ENCODE results near the gene TIPARP. TPM values are rescaled to one million over a fixed set of nuclear protein-coding genes. Genes with fewer than 3 reads are reported as not detected.
"Not testable (repeated sequence)": the region's sequence is repeated elsewhere in the genome, so short reads cannot be mapped to it uniquely, and the experiment has no call there.

TIPARP gene
- total RNA-seq, 1 donor from 2014 or later: 25.7 TPM

- intact Hi-C loops (cut with DNase I): no loop called here
- no peak for DNase-seq (ENCODE audit: low spot score)
- no peak for ATAC-seq
Observed at GRCh38 chr3:156691920-156692319, 17.5 kb downstream of the TIPARP start.

- DNase-seq (ENCODE audit: low spot score): no peak
- intact Hi-C loops (cut with DNase I): no loop called here
- ATAC-seq: peak; percentile 35
Observed at GRCh38 chr3:156693166-156693565, 18.8 kb downstream of the TIPARP start.

- ATAC-seq: no peak
- intact Hi-C loops (cut with DNase I): no loop called here
Observed at GRCh38 chr3:156694536-156694935, 20.1 kb downstream of the TIPARP start.

GRCh38 chr3:156702367-156702766 lies 28.0 kb downstream of the TIPARP start:
- DNase-seq (ENCODE audit: low spot score) (no peak), ATAC-seq (peak; percentile 64)
- intact Hi-C loops (cut with DNase I): no loop called here

More at GRCh38 chr3:156694536-156694935, 20.1 kb downstream of the TIPARP start:
- no peak for DNase-seq (ENCODE audit: low spot score)

- DNase-seq (ENCODE audit: low spot score) (no peak), ATAC-seq (no peak)
- intact Hi-C loops (cut with DNase I): no loop called here
Observed at GRCh38 chr3:156704370-156705036, 30.1 kb downstream of the TIPARP start.

GRCh38 chr3:156705761-156706616 lies 31.6 kb downstream of the TIPARP start:
- intact Hi-C loops (cut with DNase I): no loop called here
- ATAC-seq: no peak

GRCh38 chr3:156707588-156707987 lies 33.2 kb downstream of the TIPARP start:
- no peak for DNase-seq (ENCODE audit: low spot score)
- no peak for ATAC-seq
- intact Hi-C loops (cut with DNase I): no loop called here

More at GRCh38 chr3:156705761-156706616, 31.6 kb downstream of the TIPARP start:
- no peak for DNase-seq (ENCODE audit: low spot score)

- intact Hi-C loops (cut with DNase I): no loop called here
- ATAC-seq (no peak), DNase-seq (ENCODE audit: low spot score) (no peak)
Observed at GRCh38 chr3:156710429-156710828, 36.0 kb downstream of the TIPARP start.

GRCh38 chr3:156711113-156711512 lies 36.7 kb downstream of the TIPARP start:
- ATAC-seq (no peak), DNase-seq (ENCODE audit: low spot score) (no peak)
- intact Hi-C loops (cut with DNase I): no loop called here

GRCh38 chr3:156711944-156712343 lies 37.6 kb downstream of the TIPARP start:
- intact Hi-C loops (cut with DNase I); ATAC-seq; DNase-seq (ENCODE audit: low spot score): not testable (repeated sequence)

GRCh38 chr3:156716105-156716862 lies 41.9 kb downstream of the TIPARP start:
- ATAC-seq (no peak), DNase-seq (ENCODE audit: low spot score) (no peak)
- intact Hi-C loops (cut with DNase I): no loop called here

- ATAC-seq: no peak
- intact Hi-C loops (cut with DNase I): no loop called here
Observed at GRCh38 chr3:156718622-156719306, 44.4 kb downstream of the TIPARP start.

GRCh38 chr3:156720826-156721225 lies 46.4 kb downstream of the TIPARP start:
- DNase-seq (ENCODE audit: low spot score) (no peak), ATAC-seq (no peak)
- intact Hi-C loops (cut with DNase I): no loop called here

More at GRCh38 chr3:156718622-156719306, 44.4 kb downstream of the TIPARP start:
- no peak for DNase-seq (ENCODE audit: low spot score)

GRCh38 chr3:156721687-156722618 lies 47.6 kb downstream of the TIPARP start:
- ATAC-seq (no peak), DNase-seq (ENCODE audit: low spot score) (no peak)
- intact Hi-C loops (cut with DNase I): no loop called here

- intact Hi-C loops (cut with DNase I): no loop called here
- no peak for ATAC-seq
- no peak for DNase-seq (ENCODE audit: low spot score)
Observed at GRCh38 chr3:156723182-156723619, 48.8 kb downstream of the TIPARP start.

- ATAC-seq (no peak), DNase-seq (ENCODE audit: low spot score) (no peak)
- intact Hi-C loops (cut with DNase I): no loop called here
Observed at GRCh38 chr3:156725682-156726081, 51.3 kb downstream of the TIPARP start.

- DNase-seq (ENCODE audit: low spot score) (no peak), ATAC-seq (no peak)
- intact Hi-C loops (cut with DNase I): no loop called here
Observed at GRCh38 chr3:156726456-156726855, 52.1 kb downstream of the TIPARP start.
